Tibial artery (tissue), 4 donors: ENCODE results near the gene WDR11.

Experiments used
- DNase-seq, 2 donors: peaks; one replicate each; pipeline ENCODE4 v3.0.0-alpha.2; 2019
- H3K27ac ChIP-seq, 2 donors: fragments of 200-600 bp; sonication (generic) in 1 of 2; 1 replicate in 1 of 2; 2 replicates in 1 of 2; pipeline ENCODE4 v1.5.1; 2018 to 2019; ENCODE audit warnings: mild to moderate bottlenecking in 1 of 2
- H3K27me3 ChIP-seq, 2 donors: fragments of 200-600 bp; sonication (generic) in 1 of 2; one replicate each; pipeline versions ENCODE4 v1.5.1 to v1.6.0; 2016 to 2019
- H3K36me3 ChIP-seq, 3 donors: fragments of 200-600 bp; sonication (generic) in 2 of 3; one replicate each; pipeline ENCODE4 v1.5.1; 2016 to 2019; ENCODE audit warnings: mild to moderate bottlenecking in 2 of 3
- H3K4me1 ChIP-seq, 4 donors: fragments of 200-600 bp; sonication (generic) in 2 of 4; 1 replicate in 3 of 4; 2 replicates in 1 of 4; pipeline ENCODE4 v1.5.1; 2016 to 2019
- H3K4me3 ChIP-seq, 2 donors: fragments of 200-600 bp; sonication (generic) in 1 of 2; 1 replicate in 1 of 2; 2 replicates in 1 of 2; pipeline ENCODE4 v1.5.1; 2018 to 2019; ENCODE audit warnings: mild to moderate bottlenecking in 2 of 2
- H3K9me3 ChIP-seq, 3 donors: fragments of 200-600 bp; sonication (generic) in 1 of 3; one replicate each; pipeline ENCODE4 v1.5.1; 2016 to 2019
- intact Hi-C: fragments of 100-400 bp; cut with DNase I; formaldehyde crosslinking; loops from one replicate; pipeline ENCODE4 v1.15.0; 2023; ENCODE audit warnings: low total_unique reads
- TF ChIP-seq, protein P1 (sequence below), 2 experiments: fragments of 200-600 bp in 1 of 2; fragments of 450-650 bp in 1 of 2; IDR thresholded peaks; one replicate each; pipeline ENCODE4 v1.5.1; 2017 to 2019; ENCODE audit warnings: antibody characterized with exemption in 2 of 2, mild to moderate bottlenecking in 1 of 2, moderate library complexity in 1 of 2

The WDR11 gene

DNA sequence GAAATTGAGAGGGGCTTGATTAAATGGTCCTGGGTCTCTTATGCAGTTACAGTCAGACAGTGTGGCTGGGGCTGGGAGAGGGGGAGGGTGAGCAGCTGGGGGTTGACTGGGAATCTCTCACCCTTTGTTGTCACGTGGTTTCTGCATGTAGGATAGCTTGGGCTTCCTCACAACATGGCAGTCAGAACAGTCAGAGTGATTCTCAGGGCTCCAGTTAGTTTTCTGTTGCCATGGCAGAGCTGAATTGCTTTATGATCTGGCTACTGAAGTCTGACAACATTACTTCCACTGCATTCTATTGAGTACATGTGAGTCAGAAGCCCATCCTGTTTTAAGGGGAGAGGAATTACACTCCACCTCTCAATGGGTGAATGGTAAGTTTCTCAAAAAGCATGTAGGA is 102.7 kb downstream of the WDR11 start:
- Histone ChIP-seq H3K4me1 (peaks cover 0 to 13% (median 11%) of the 10 kb centered on the region in 4 donors), H3K27ac (no peak overlapping the region), H3K4me3 (no peak overlapping the region), H3K9me3 (peaks cover 0 to 10% (median 7%) of the 10 kb centered on the region in 3 donors), H3K27me3 (peaks cover 0 to 19% of the 10 kb centered on the region in 2 donors), H3K36me3 (no peaks in the 10 kb centered on the region)
- TF ChIP-seq, protein P1, sequence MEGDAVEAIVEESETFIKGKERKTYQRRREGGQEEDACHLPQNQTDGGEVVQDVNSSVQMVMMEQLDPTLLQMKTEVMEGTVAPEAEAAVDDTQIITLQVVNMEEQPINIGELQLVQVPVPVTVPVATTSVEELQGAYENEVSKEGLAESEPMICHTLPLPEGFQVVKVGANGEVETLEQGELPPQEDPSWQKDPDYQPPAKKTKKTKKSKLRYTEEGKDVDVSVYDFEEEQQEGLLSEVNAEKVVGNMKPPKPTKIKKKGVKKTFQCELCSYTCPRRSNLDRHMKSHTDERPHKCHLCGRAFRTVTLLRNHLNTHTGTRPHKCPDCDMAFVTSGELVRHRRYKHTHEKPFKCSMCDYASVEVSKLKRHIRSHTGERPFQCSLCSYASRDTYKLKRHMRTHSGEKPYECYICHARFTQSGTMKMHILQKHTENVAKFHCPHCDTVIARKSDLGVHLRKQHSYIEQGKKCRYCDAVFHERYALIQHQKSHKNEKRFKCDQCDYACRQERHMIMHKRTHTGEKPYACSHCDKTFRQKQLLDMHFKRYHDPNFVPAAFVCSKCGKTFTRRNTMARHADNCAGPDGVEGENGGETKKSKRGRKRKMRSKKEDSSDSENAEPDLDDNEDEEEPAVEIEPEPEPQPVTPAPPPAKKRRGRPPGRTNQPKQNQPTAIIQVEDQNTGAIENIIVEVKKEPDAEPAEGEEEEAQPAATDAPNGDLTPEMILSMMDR (IDR thresholded peaks at IDR 0.05) = no peak
- intact Hi-C loops = no loop called here
- DNase-seq = no peak
